Measurements from ENCODE around the gene PRR12. TPM values are rescaled to one million over a fixed set of nuclear protein-coding genes. Genes with fewer than 3 reads are reported as not detected.

PRR12 gene
- total and polyA plus RNA-seq, 9 of the 15 experiments (the other 6 are each of a cell fraction or from before 2014, with no cell fraction given), result 0.01 to 21.1 (median 0.98) TPM

- H3K9ac ChIP-seq (ENCODE audit: insufficient read depth in 1 of 2, low read depth in 2 of 2, low read length in 2 of 2), result peak overlapping the region in 1 of 2 experiments; percentile 48; a peak in 1 of 4 replicates
- ChIA-PET CTCF (ENCODE audit: low intra/inter-chr PET ratio) (no interaction called here), POLR2A (interaction anchor here (1.0 to 1.3 kb wide), 2 partner anchors 9 to 11 kb away, joined by 3 to 5 read pairs; partner anchors contain the start of gene RRAS)
- WGBS (ENCODE audit: insufficient coverage, low coverage, missing lambda C conversion rate), result 72% methylated on average over 19 of the region's 19 CpGs
- H3K36me3 ChIP-seq (ENCODE audit: control insufficient read depth, insufficient read depth, low read length), result peaks cover 6% of the 10 kb centered on the region; the same call in 1 of the 3 replicates
- H3K4me3 ChIP-seq, result no peak overlapping the region
- no peak overlapping the region; the same call in 1 of the 2 replicates for H3K4me2 ChIP-seq (ENCODE audit: insufficient read depth, low read length)
- DNase-seq (ENCODE audit: extremely low read depth in 1 of 4, low spot score in 3 of 4), result peak in 1 of 4 experiments; percentile 49
- intact Hi-C loops (cut with micrococcal nuclease) (no loop called here), in situ Hi-C loops (cut with MboI) (no loop called here)
- BruUV-seq (replicated peaks), result no TSS peak
- TF ChIP-seq NFXL1 (CRISPR knock-in tag; IDR thresholded peaks at IDR 0.05), result no peak
- TF ChIP-seq ADNP (tag; IDR thresholded peaks at IDR 0.05), result 0 out of 2 replicates have a peak, but pooled peaks have one; percentile 20
- peak; percentile 38 for TF ChIP-seq RBM25 (IDR thresholded peaks at IDR 0.05; ENCODE audit: low read depth, low read length, severe bottlenecking)
- no peak for TF ChIP-seq CBX1 (IDR thresholded peaks at IDR 0.05; ENCODE audit: low read depth)
- 0 out of 4 replicates have a peak, but pooled peaks of 1 of the 2 experiments have one; percentile 21 for TF ChIP-seq KDM1A (IDR thresholded peaks at IDR 0.05)
- TF ChIP-seq BCOR (IDR thresholded peaks at IDR 0.05), result peak; percentile 43; the same call in 1 of the 2 replicates
- H2AFZ ChIP-seq (ENCODE audit: low read depth, low read length), result no peak overlapping the region
- peaks cover 6 to 19% of the 10 kb centered on the region in 2 experiments; a peak in 3 of 5 replicates for H3K4me1 ChIP-seq (replicated peaks in 1 of 2; ENCODE audit: control insufficient read depth in 2 of 2, insufficient read depth in 2 of 2, low read length in 2 of 2)
- H3K79me2 ChIP-seq (ENCODE audit: control insufficient read depth, insufficient read depth, low read length), result no peaks in the 10 kb centered on the region
- no peaks in the 10 kb centered on the region for H4K20me1 ChIP-seq (replicated peaks; ENCODE audit: control insufficient read depth, insufficient read depth, low read length)
- no peaks in the 10 kb centered on the region for H3K27me3 ChIP-seq (ENCODE audit: control insufficient read depth in 2 of 2, insufficient read depth in 2 of 2, low read length in 2 of 2)
- H3K9me3 ChIP-seq (replicated peaks; ENCODE audit: control insufficient read depth, insufficient read depth, low read depth, low read length), result no peaks in the 10 kb centered on the region
- FAIRE-seq, result peak; percentile 61
- H3K27ac ChIP-seq (ENCODE audit: extremely low read depth, low read depth, low read length), result no peak overlapping the region
- H3K9me1 ChIP-seq (ENCODE audit: control insufficient read depth, insufficient read depth, low read length), result no peaks in the 10 kb centered on the region
- no peak for ATAC-seq
Observed at GRCh38 chr19:49631610-49632192, 40.7 kb downstream of the PRR12 start.

Data from K562 (cell line).